ENCODE data around the gene CCNK.

CCNK gene

GRCh38 chr14:99548255-99548654 is 67.0 kb downstream of the CCNK start:
- no peak for ATAC-seq
- TF ChIP-seq ZFP30 (CRISPR knock-in tag; IDR thresholded peaks at IDR 0.05) = no peak
- no peak for TF ChIP-seq TSHZ2 (CRISPR knock-in tag; IDR thresholded peaks at IDR 0.05)
- TF ChIP-seq CREB5 (CRISPR knock-in tag; IDR thresholded peaks at IDR 0.05; ENCODE audit: low read depth) = no peak
- no peak for TF ChIP-seq SNAI2 (CRISPR knock-in tag; IDR thresholded peaks at IDR 0.05)
- no peak for TF ChIP-seq PATZ1 (CRISPR knock-in tag; IDR thresholded peaks at IDR 0.05; ENCODE audit: borderline replicate concordance)
- TF ChIP-seq TCF4 (CRISPR knock-in tag; IDR thresholded peaks at IDR 0.05; ENCODE audit: borderline replicate concordance) = no peak
- TF ChIP-seq ZFP3 (CRISPR knock-in tag; IDR thresholded peaks at IDR 0.05) = no peak

GRCh38 chr14:99548871-99549515 is 67.8 kb downstream of the CCNK start:
- TF ChIP-seq ARNTL (CRISPR knock-in tag; IDR thresholded peaks at IDR 0.05; ENCODE audit: borderline replicate concordance, low read depth) = no peak
- no peak for TF ChIP-seq ZNF8 (CRISPR knock-in tag; IDR thresholded peaks at IDR 0.05)
- TF ChIP-seq ESRRG (CRISPR knock-in tag; IDR thresholded peaks at IDR 0.05) = no peak
- no peak for TF ChIP-seq CSRNP3 (CRISPR knock-in tag; IDR thresholded peaks at IDR 0.05)
- TF ChIP-seq GLIS3 (CRISPR knock-in tag; IDR thresholded peaks at IDR 0.05) = no peak
- no peak for TF ChIP-seq TSHZ2 (CRISPR knock-in tag; IDR thresholded peaks at IDR 0.05)
- TF ChIP-seq ZFP3 (CRISPR knock-in tag; IDR thresholded peaks at IDR 0.05) = no peak
- TF ChIP-seq RARB (CRISPR knock-in tag; IDR thresholded peaks at IDR 0.05) = no peak
- TF ChIP-seq POU6F1 (CRISPR knock-in tag; IDR thresholded peaks at IDR 0.05; ENCODE audit: borderline replicate concordance, low read depth) = no peak
- TF ChIP-seq PATZ1 (CRISPR knock-in tag; IDR thresholded peaks at IDR 0.05; ENCODE audit: borderline replicate concordance) = no peak
- no peak for TF ChIP-seq BACH2 (CRISPR knock-in tag; IDR thresholded peaks at IDR 0.05; ENCODE audit: borderline replicate concordance)
- TF ChIP-seq ZC3H10 (CRISPR knock-in tag; IDR thresholded peaks at IDR 0.05) = no peak
- no peak for TF ChIP-seq CREB5 (CRISPR knock-in tag; IDR thresholded peaks at IDR 0.05; ENCODE audit: low read depth)
- no peak for TF ChIP-seq CSDC2 (CRISPR knock-in tag; IDR thresholded peaks at IDR 0.05)
- no peak for ATAC-seq

Measured in SK-N-SH treated with all-trans-retinoic acid at 6 μM for 48 hours (cell line).